ENCODE measurements around the gene SERTAD1. TPM values are rescaled to one million over a fixed set of nuclear protein-coding genes. Genes with fewer than 3 reads are reported as not detected.
"Not testable (repeated sequence)": the region's sequence is repeated elsewhere in the genome, so short reads cannot be mapped to it uniquely, and the experiment has no call there.

SERTAD1 gene
- total and polyA plus RNA-seq, 8 donors = 2.6 to 11.9 (median 4.7) TPM

DNA sequence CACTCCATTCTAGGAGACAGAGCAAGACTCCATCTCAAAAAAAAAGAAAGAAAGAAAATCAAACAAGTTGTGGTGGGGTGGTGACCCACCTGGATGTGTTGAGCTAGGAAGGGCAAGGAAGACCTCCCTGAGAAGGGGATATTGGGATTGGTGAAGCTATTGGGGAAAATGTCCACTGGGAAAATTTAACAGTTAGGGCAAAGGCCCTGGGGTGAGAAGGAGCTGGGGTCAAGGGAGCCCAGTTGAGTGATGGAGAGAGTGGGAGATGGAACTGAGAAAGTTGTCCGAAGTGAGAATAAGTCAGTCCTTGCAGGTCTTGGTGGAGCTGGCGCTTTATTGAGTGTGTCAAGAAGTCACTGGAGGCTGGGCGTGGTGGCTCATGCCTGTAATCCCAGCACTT, 12.5 kb upstream of the SERTAD1 start:
- TF ChIP-seq, protein P1, sequence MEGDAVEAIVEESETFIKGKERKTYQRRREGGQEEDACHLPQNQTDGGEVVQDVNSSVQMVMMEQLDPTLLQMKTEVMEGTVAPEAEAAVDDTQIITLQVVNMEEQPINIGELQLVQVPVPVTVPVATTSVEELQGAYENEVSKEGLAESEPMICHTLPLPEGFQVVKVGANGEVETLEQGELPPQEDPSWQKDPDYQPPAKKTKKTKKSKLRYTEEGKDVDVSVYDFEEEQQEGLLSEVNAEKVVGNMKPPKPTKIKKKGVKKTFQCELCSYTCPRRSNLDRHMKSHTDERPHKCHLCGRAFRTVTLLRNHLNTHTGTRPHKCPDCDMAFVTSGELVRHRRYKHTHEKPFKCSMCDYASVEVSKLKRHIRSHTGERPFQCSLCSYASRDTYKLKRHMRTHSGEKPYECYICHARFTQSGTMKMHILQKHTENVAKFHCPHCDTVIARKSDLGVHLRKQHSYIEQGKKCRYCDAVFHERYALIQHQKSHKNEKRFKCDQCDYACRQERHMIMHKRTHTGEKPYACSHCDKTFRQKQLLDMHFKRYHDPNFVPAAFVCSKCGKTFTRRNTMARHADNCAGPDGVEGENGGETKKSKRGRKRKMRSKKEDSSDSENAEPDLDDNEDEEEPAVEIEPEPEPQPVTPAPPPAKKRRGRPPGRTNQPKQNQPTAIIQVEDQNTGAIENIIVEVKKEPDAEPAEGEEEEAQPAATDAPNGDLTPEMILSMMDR (IDR thresholded peaks at IDR 0.05) = no peak
- Histone ChIP-seq H3K27ac (no peak overlapping the region), H3K4me3 (no peak overlapping the region), H3K4me1 (peaks cover 0 to 14% (median under 1%) of the 10 kb centered on the region in 3 donors), H3K36me3 (peaks cover 0 to 11% (median 5%) of the 10 kb centered on the region in 3 donors), H3K9me3 (no peaks in the 10 kb centered on the region), H3K27me3 (no peaks in the 10 kb centered on the region)
- WGBS, 2 donors = 93 to 96% methylated on average over 3 of the region's 3 CpGs
- no peak for ATAC-seq
- intact Hi-C loops (cut with DNase I) = no loop called here
- DNase-seq = no peak
- no peak for FAIRE-seq

DNA sequence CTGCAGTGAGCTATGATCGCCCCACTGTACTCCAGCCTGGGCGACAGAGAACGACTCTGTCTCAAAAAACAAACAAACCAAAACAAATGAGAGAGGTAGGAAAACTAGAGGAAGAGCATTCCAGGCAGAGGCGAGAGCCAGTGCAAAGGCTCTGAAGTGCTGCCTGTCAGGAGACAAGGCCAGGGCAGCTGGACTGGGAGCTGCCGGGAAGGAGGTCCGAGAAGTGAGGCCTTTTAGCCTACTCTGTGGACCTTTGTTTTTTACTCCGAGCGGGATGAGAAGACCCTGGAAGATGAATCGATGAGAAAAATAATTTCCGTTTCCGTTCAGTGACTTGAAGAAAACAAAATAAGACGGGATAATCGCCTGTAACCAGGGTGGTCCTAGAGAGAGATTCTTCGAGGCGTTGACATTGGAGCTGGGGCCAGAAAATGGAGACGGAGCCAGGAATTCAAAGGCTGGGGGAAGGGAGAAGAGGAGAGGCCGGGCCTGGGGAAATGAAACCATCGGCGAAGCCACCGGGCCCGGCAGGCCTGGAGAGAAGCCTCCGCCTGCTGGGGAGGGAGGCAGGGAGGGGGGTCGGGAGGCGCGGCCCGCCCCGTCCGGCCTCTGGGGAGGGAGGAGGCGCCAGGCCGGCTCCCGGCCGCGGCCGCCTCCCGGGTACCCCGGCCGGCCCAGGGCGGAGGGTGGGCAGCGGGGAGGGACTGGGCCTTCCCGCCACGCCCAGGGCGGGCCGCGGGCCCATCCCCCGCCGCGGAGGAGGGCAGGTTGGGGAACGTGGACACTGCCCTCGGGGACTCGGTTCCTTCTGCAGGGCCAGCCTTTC, 7.8 kb upstream of the SERTAD1 start:
- Histone ChIP-seq H3K4me3 (peak overlapping the region in 3 of 4 donors; percentile 7 to 37 (median 32)), H3K27ac (peak overlapping the region; percentile 78 to 89 (median 86)), H3K4me1 (peaks cover 0 to 12% (median 8%) of the 10 kb centered on the region in 3 donors), H3K9me3 (no peaks in the 10 kb centered on the region), H3K36me3 (no peaks in the 10 kb centered on the region), H3K27me3 (no peaks in the 10 kb centered on the region)
- TF ChIP-seq, protein P1 (IDR thresholded peaks at IDR 0.05) = no peak
- no peak for FAIRE-seq
- ATAC-seq = peak; percentile 96 to 98 (median 96)
- intact Hi-C loops (cut with DNase I) = no loop called here
- peak; percentile 84 to 95 (median 90) for DNase-seq
- 0 to 1% methylated on average over 33 to 50 of the region's 50 CpGs for WGBS, 2 donors

DNA sequence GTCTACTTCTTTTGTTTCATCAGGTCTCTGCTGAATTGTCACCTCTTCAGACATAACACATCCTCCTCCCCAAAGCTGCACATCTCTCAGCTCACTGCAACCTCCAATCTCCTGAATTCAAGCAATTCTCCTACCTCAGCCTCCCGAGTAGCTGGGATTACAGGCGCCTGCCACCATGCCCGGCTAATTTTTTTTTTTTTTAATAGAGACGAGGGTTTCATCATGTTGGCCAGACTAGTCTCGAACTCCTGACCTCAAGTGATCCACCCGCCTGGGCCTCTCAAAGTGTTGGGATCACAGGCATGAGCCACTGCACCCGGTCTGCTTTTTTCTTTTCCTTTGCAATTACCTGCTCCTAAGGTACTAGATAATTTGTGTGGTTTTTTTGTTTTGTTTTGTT, 7.0 kb upstream of the SERTAD1 start:
- DNase-seq; H3K27me3 ChIP-seq; H3K36me3 ChIP-seq; intact Hi-C loops (cut with DNase I); FAIRE-seq; ATAC-seq; H3K9me3 ChIP-seq: not testable (repeated sequence)
- H3K4me3 ChIP-seq = peak overlapping the region in 3 of 4 donors; percentile 7 to 37 (median 32)
- H3K4me1 ChIP-seq = peaks cover 0 to 12% (median 8%) of the 10 kb centered on the region in 3 donors
- H3K27ac ChIP-seq = peak overlapping the region; percentile 78 to 89 (median 86)
- WGBS, 2 donors = 48 to 54% methylated on average over 7 of the region's 7 CpGs

DNA sequence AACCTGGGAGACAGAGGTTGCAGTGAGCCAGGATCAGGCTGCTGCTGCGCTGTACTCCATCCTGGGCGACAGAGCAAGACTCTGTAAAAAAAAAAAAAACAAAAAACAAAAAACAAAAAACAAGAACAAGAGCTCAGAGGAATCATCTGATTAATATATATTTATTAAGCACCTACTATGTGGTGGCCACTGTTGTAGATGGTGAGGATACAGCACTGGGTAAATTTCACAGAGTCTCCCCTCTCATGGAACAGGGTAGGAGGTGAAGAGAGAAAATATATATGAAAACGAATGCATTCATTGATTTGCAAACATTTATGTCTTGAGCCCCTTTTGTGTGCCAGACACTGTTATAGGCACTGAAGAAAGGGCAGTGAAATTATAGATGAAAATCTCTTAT, 5.9 kb upstream of the SERTAD1 start:
- no peak for DNase-seq
- FAIRE-seq = no peak
- no peak for ATAC-seq
- H3K36me3 ChIP-seq = no peaks in the 10 kb centered on the region
- no peak overlapping the region for H3K27ac ChIP-seq
- H3K4me3 ChIP-seq = no peak overlapping the region
- no peaks in the 10 kb centered on the region for H3K9me3 ChIP-seq
- H3K4me1 ChIP-seq = peaks cover 0 to 12% (median 8%) of the 10 kb centered on the region in 3 donors
- H3K27me3 ChIP-seq = no peaks in the 10 kb centered on the region
- intact Hi-C loops (cut with DNase I) = no loop called here
- 78 to 81% methylated on average over 3 of the region's 3 CpGs for WGBS, 2 donors
- TF ChIP-seq, protein P1 (IDR thresholded peaks at IDR 0.05) = no peak

DNA sequence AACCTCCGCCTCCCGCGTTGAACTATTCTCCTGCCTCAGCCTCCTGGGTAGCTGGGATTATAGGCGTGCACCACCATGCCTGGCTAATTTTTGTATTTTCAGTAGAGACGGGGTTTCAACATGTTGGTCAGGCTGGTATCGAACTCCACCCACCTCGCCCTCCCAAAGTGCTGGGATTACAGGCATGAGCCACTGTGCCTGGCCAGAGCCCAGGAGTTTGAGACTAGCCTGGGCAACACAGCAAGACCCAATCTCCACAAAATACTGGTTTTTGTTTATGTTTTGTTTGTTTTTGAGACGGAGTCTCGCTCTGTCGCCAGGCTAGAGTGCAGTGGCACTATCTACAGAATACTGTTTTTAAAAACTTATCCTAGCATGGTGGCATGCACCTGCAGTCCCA, 4.5 kb upstream of the SERTAD1 start:
- peaks cover 0 to 12% (median 8%) of the 10 kb centered on the region in 3 donors for H3K4me1 ChIP-seq
- DNase-seq; H3K27me3 ChIP-seq; FAIRE-seq; intact Hi-C loops (cut with DNase I); ATAC-seq; H3K4me3 ChIP-seq; H3K27ac ChIP-seq; H3K36me3 ChIP-seq; H3K9me3 ChIP-seq: not testable (repeated sequence)
- WGBS, 2 donors = 88 to 96% methylated on average over 10 of the region's 10 CpGs

DNA sequence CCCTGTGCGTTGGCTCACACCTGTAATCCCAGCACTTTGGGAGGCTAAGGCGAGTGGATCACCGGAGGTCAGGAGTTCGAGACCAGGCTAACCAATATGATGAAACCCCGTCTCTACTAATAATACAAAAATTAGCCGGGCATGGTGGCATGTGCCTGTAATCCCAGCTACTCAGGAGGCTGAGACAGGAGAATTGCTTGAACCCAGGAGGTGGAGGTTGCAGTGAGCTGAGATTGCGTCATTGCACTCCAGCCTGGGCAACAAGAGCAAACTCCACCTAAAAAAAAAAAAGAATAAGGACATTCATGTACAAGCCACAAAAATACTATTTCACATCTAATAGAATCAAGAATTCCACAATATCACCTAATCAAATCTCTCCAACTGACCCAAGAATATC, 2.4 kb upstream of the SERTAD1 start:
- intact Hi-C loops (cut with DNase I); H3K27ac ChIP-seq; ATAC-seq; H3K36me3 ChIP-seq; H3K9me3 ChIP-seq; H3K27me3 ChIP-seq; DNase-seq; H3K4me3 ChIP-seq; FAIRE-seq: not testable (repeated sequence)
- 92 to 96% methylated on average over 7 of the region's 7 CpGs for WGBS, 2 donors
- peaks cover 0 to 11% (median 7%) of the 10 kb centered on the region in 3 donors for H3K4me1 ChIP-seq

All from pancreas (tissue), 10 donors.